Muscle of leg (tissue), 11 donors: ENCODE results near the gene EIF3D. TPM values are rescaled to one million over a fixed set of nuclear protein-coding genes. Genes with fewer than 3 reads are reported as not detected.

Source experiments
- DNase-seq: peaks from one replicate; pipeline ENCODE4 v3.0.0; 2013
- H3K27ac ChIP-seq: one replicate; pipeline ENCODE4 v1.5.1; 2013; ENCODE audit warnings: mild to moderate bottlenecking, low read length, control low read depth
- H3K27me3 ChIP-seq: one replicate; pipeline ENCODE4 v1.6.1; 2013; ENCODE audit warnings: low read length; ENCODE audit not compliant: control insufficient read depth, insufficient read depth
- H3K36me3 ChIP-seq: one replicate; pipeline ENCODE4 v1.6.1; 2013; ENCODE audit warnings: low read length; ENCODE audit not compliant: control insufficient read depth, insufficient read depth
- H3K4me1 ChIP-seq: one replicate; pipeline ENCODE4 v1.6.1; 2013; ENCODE audit warnings: low read length; ENCODE audit not compliant: control insufficient read depth, insufficient read depth
- H3K4me3 ChIP-seq: one replicate; pipeline ENCODE4 v1.5.1; 2013; ENCODE audit warnings: low read length, control low read depth
- H3K9me3 ChIP-seq: replicated peaks from 2 replicates; pipeline ENCODE4 v1.6.1; 2013; ENCODE audit warnings: low read depth, low read length; ENCODE audit not compliant: control insufficient read depth
- WGBS: methylation state at CpG from one replicate; pipeline ENCODE4 v1.1.5; 2013; ENCODE audit warnings: missing lambda C conversion rate; ENCODE audit not compliant: insufficient coverage; 5-methylcytosine and 5-hydroxymethylcytosine counted together
- polyA plus RNA-seq, 8 donors: library from polyadenylated mRNA; unstranded; fragments of 120-200 nt; gene quantifications; one replicate each; pipeline versions ENCODE4 v1.2.1 to v1.2.3, GENCODE V29; 2013; ENCODE audit warnings: inconsistent platforms in 1 of 8, low replicate concordance in 1 of 8; ENCODE audit not compliant: insufficient read length in 8 of 8, insufficient read depth in 1 of 8
- total RNA-seq: library from RNA; stranded (reverse); fragments of 120-200 nt; gene quantifications from one replicate; pipeline ENCODE4 v1.2.4, GENCODE V29; 2013

The EIF3D gene
- total and polyA plus RNA-seq, 9 donors = 170 to 214 (median 190) TPM

DNA sequence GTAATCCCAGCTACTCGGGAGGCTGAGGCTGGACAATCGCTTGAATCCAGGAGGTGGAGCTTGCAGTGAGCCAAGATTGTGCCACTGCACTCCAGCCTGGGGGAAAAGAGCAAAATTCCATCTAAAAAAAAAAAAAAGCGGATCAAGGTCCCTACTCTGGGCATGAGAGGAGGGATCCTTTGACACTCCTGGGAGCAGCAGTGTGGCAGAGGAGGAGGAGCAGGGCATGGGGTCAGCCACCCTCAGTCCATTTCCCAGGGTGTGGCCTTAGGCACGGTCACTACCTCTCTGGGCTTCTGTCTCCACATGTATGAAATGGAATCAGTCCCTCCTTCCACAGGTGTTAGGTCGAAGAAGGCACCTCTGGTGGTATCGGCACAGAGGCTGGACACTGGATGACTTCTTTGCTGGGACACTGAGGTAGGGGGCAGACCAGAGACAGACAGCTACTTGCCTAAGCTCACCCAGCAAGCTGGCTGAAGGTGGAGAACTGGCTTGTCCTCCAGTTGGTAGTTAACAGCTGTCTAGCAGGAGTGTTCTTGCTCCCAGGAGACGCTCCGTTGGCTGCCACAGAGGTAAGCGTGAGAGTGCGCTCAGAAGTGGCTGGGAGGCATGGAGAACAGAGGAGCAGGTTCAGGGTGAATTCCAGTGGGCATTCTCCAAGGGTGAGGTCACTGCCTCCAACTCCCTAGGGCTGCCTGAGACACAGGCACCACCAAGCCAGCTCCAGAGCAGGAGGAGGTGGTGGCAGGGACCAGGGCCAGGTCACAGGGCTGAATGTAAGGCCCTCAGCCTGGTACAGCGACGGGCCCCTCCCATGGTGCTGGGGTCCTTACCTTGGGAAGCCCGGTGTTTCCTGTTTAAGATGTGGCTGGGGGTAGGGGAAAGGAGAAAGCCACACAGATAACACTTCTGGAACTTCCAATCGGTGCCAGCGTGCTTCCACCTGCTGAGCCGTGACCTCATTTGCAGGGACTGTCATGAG is 67.0 kb downstream of the EIF3D start:
- peak; percentile 51 for DNase-seq
- 77% methylated on average over 10 of the region's 16 CpGs for WGBS
- Histone ChIP-seq H3K27me3 (no peaks in the 10 kb centered on the region), H3K4me1 (peaks cover 51% of the 10 kb centered on the region), H3K9me3 (no peaks in the 10 kb centered on the region), H3K27ac (peak overlapping the region; percentile 60), H3K36me3 (peaks cover 19% of the 10 kb centered on the region), H3K4me3 (no peak overlapping the region)

Other genes with a start within 250 kb of the EIF3D start
- 61.9 TPM for gene MYH9, start 141.2 kb downstream of the EIF3D start, total RNA-seq
- gene MYH9, start 141.2 kb downstream of the EIF3D start, polyA plus RNA-seq = 100 to 1,000 TPM in 7 of 8 donors, 10 to 100 TPM in 1; 85.0 to 160 (median 124) TPM
- 25.5 TPM for gene TXN2, start 47.5 kb downstream of the EIF3D start, total RNA-seq
- gene TXN2, start 47.5 kb downstream of the EIF3D start, polyA plus RNA-seq = 100 to 1,000 TPM; 107 to 127 (median 116) TPM
- gene FOXRED2, start 22.1 kb downstream of the EIF3D start, total RNA-seq = 11.1 TPM
- gene FOXRED2, start 22.1 kb downstream of the EIF3D start, polyA plus RNA-seq = 10 to 100 TPM; 16.3 to 24.5 (median 17.9) TPM
- gene CACNG2, start 174.6 kb upstream of the EIF3D start, total RNA-seq = 0.04 TPM
- under 1 TPM in 3 of 8 donors, not detected in 5; 0.07 to 0.14 (median 0.11) TPM for gene CACNG2, start 174.6 kb upstream of the EIF3D start, polyA plus RNA-seq
- 23.3 TPM for gene IFT27, start 247.0 kb upstream of the EIF3D start, total RNA-seq
- 10 to 100 TPM; 19.2 to 26.7 (median 24.2) TPM for gene IFT27, start 247.0 kb upstream of the EIF3D start, polyA plus RNA-seq